Tibial artery (tissue), 4 donors: ENCODE results near the gene GRIK1.

ENCODE experiments used
- DNase-seq, 2 donors: peaks; one replicate each; pipeline ENCODE4 v3.0.0-alpha.2; 2019
- H3K27ac ChIP-seq, 2 donors: fragments of 200-600 bp; sonication (generic) in 1 of 2; 1 replicate in 1 of 2; 2 replicates in 1 of 2; pipeline ENCODE4 v1.5.1; 2018 to 2019; ENCODE audit warnings: mild to moderate bottlenecking in 1 of 2
- H3K27me3 ChIP-seq, 2 donors: fragments of 200-600 bp; sonication (generic) in 1 of 2; one replicate each; pipeline versions ENCODE4 v1.5.1 to v1.6.0; 2016 to 2019
- H3K36me3 ChIP-seq, 3 donors: fragments of 200-600 bp; sonication (generic) in 2 of 3; one replicate each; pipeline ENCODE4 v1.5.1; 2016 to 2019; ENCODE audit warnings: mild to moderate bottlenecking in 2 of 3
- H3K4me1 ChIP-seq, 4 donors: fragments of 200-600 bp; sonication (generic) in 2 of 4; 1 replicate in 3 of 4; 2 replicates in 1 of 4; pipeline ENCODE4 v1.5.1; 2016 to 2019
- H3K4me3 ChIP-seq, 2 donors: fragments of 200-600 bp; sonication (generic) in 1 of 2; 1 replicate in 1 of 2; 2 replicates in 1 of 2; pipeline ENCODE4 v1.5.1; 2018 to 2019; ENCODE audit warnings: mild to moderate bottlenecking in 2 of 2
- H3K9me3 ChIP-seq, 3 donors: fragments of 200-600 bp; sonication (generic) in 1 of 3; one replicate each; pipeline ENCODE4 v1.5.1; 2016 to 2019
- intact Hi-C: fragments of 100-400 bp; cut with DNase I; formaldehyde crosslinking; loops from one replicate; pipeline ENCODE4 v1.15.0; 2023; ENCODE audit warnings: low total_unique reads
- TF ChIP-seq, protein P1 (sequence below), 2 experiments: fragments of 200-600 bp in 1 of 2; fragments of 450-650 bp in 1 of 2; IDR thresholded peaks; one replicate each; pipeline ENCODE4 v1.5.1; 2017 to 2019; ENCODE audit warnings: antibody characterized with exemption in 2 of 2, mild to moderate bottlenecking in 1 of 2, moderate library complexity in 1 of 2

GRIK1 gene

DNA sequence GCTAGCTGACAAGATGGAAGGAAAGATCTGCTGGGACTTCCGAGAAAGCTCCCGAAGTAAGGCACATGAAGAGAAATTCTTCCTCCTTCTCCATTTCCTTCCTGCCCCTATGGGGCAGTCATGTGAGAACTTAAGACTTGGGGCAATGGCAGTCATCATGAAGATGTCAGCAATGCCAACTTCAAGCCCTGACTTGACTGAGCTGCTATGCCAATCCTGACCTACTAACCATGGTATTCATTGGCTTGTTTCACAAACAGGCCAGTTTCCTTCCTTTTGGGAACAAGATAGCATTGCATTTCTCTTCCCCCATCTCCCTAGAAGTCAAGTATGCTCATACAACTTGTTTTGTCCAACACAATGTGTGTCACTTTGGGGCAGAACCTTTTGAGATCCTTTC, 25.5 kb downstream of the GRIK1 start:
- intact Hi-C loops = no loop called here
- no peaks in the 10 kb centered on the region for H3K4me1 ChIP-seq
- no peak overlapping the region for H3K4me3 ChIP-seq
- no peaks in the 10 kb centered on the region for H3K9me3 ChIP-seq
- no peak overlapping the region for H3K27ac ChIP-seq
- DNase-seq = no peak
- H3K27me3 ChIP-seq = no peaks in the 10 kb centered on the region
- TF ChIP-seq, protein P1, sequence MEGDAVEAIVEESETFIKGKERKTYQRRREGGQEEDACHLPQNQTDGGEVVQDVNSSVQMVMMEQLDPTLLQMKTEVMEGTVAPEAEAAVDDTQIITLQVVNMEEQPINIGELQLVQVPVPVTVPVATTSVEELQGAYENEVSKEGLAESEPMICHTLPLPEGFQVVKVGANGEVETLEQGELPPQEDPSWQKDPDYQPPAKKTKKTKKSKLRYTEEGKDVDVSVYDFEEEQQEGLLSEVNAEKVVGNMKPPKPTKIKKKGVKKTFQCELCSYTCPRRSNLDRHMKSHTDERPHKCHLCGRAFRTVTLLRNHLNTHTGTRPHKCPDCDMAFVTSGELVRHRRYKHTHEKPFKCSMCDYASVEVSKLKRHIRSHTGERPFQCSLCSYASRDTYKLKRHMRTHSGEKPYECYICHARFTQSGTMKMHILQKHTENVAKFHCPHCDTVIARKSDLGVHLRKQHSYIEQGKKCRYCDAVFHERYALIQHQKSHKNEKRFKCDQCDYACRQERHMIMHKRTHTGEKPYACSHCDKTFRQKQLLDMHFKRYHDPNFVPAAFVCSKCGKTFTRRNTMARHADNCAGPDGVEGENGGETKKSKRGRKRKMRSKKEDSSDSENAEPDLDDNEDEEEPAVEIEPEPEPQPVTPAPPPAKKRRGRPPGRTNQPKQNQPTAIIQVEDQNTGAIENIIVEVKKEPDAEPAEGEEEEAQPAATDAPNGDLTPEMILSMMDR (IDR thresholded peaks at IDR 0.05) = no peak
- H3K36me3 ChIP-seq = no peaks in the 10 kb centered on the region

DNA sequence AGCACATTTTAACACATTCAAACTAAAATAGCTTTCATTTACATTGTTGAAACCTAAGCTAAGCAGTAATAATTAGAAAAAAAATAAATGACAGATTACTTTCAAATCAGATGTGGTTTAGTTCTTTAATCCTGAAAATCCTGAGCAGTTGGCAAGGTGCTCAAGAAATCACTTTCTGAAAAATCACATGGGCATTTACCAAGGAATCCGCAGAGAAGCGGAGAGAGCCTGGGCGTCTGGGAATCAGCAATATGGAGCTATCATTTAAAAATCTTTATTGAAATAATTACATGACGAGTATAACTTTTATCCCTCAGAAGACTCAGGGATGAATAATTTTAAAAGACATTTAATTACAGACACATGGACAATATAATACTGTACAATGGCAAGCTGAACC, 30.2 kb downstream of the GRIK1 start:
- TF ChIP-seq, protein P1 (IDR thresholded peaks at IDR 0.05) = no peak
- Histone ChIP-seq H3K36me3 (no peaks in the 10 kb centered on the region), H3K4me1 (no peaks in the 10 kb centered on the region), H3K4me3 (no peak overlapping the region), H3K9me3 (no peaks in the 10 kb centered on the region), H3K27ac (no peak overlapping the region), H3K27me3 (no peaks in the 10 kb centered on the region)
- no peak for DNase-seq
- intact Hi-C loops = no loop called here

DNA sequence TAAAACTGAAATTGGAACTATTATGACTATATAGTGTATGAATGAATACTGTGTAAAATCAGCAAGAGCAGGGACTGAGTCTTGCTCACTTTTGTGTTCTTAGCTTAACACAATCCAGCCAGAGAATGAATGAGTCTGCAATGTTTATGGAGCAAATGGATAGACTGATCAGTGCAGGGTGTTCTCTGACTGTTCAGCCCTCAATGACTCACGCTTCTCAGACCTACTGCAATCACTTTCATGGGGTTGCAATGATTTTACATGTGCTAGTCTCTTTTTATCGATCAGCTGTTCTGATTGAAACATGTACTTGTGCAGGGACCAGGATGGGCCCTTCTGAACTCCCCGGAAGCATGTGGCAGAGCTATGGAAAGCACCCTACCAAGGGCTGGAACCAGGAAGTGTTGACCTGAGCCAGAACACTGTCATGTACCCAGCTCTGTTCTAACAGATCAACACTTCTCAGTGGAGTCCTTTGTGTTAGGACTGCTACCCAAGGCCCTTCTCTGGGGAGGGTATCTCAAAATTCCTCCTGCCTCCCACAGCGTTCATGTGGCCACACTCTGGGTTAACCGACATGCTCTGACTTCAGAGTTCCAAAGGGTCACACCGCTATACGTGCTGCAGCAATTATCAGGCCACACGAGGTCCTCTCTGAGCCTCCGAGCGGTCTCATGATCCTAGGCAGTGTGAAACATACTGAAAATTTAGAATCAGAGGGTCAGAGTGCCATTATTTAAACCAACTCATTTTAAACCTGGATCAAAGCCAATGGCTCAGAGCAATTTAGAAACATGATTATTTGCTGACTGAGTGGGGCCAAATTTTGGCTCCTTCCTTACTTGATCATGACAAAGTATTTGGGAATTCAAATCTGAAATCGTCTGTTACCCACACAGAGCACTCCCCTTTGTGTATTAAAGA, 35.2 kb downstream of the GRIK1 start:
- DNase-seq = no peak
- no peaks in the 10 kb centered on the region for H3K36me3 ChIP-seq
- H3K4me3 ChIP-seq = no peak overlapping the region
- H3K9me3 ChIP-seq = no peaks in the 10 kb centered on the region
- TF ChIP-seq, protein P1 (IDR thresholded peaks at IDR 0.05) = no peak
- intact Hi-C loops = no loop called here
- H3K27ac ChIP-seq = no peak overlapping the region
- H3K4me1 ChIP-seq = no peaks in the 10 kb centered on the region
- H3K27me3 ChIP-seq = no peaks in the 10 kb centered on the region

DNA sequence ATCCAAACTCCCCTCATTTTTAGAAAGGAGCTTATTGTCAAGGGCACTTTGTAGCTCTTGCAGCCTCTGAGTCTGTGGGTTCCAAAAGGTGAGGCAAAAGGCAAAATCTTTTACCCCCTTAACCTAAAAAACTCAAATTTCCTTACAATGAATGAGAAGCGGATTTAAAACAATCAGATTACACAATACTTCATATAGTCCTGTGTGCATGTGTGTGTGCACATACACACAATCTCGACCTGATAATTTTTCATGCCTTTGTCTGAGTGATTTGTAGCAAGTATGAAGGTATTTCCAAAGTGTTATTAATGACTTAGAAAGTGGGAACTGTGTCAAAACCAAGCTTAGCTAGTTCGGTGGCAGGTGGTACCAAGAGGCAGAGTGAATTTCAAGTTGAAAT, 42.9 kb downstream of the GRIK1 start:
- H3K4me1 ChIP-seq = no peaks in the 10 kb centered on the region
- no peak overlapping the region for H3K27ac ChIP-seq
- intact Hi-C loops = no loop called here
- H3K36me3 ChIP-seq = no peaks in the 10 kb centered on the region
- H3K27me3 ChIP-seq = no peaks in the 10 kb centered on the region
- H3K4me3 ChIP-seq = no peak overlapping the region
- TF ChIP-seq, protein P1 (IDR thresholded peaks at IDR 0.05) = no peak
- H3K9me3 ChIP-seq = no peaks in the 10 kb centered on the region
- DNase-seq = no peak

DNA sequence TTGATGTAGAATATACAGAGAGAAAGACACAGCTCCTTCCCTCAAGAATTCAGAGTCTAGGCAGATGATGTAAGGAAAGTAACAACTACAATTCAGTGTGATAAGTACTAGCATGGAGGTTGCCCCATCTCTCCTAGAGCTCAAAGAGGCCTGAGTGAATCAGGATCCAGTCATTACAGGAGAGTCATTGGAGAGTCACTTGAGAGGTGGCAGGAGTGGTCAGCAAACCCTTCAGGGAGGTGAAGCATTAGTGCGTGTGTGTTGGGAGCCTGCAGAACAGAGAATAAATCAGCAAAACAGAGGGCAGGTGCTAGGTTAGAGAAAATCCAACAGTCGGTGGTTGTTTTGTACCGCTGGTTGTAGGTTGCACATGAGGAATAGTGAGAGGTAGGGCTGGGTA, 46.1 kb downstream of the GRIK1 start:
- no peak for DNase-seq
- Histone ChIP-seq H3K36me3 (no peaks in the 10 kb centered on the region), H3K27me3 (no peaks in the 10 kb centered on the region), H3K9me3 (no peaks in the 10 kb centered on the region), H3K27ac (no peak overlapping the region), H3K4me1 (no peaks in the 10 kb centered on the region), H3K4me3 (no peak overlapping the region)
- TF ChIP-seq, protein P1 (IDR thresholded peaks at IDR 0.05) = no peak
- intact Hi-C loops = no loop called here
